GM21447 (cell line): Measurements from ENCODE around the gene MVK.

Experiments
- ATAC-seq: cut with Tn5 transposase; IDR thresholded peaks from one replicate; pipeline ENCODE4 v1.9.1; 2021; ENCODE audit not compliant: unreplicated experiment

The MVK gene

DNA sequence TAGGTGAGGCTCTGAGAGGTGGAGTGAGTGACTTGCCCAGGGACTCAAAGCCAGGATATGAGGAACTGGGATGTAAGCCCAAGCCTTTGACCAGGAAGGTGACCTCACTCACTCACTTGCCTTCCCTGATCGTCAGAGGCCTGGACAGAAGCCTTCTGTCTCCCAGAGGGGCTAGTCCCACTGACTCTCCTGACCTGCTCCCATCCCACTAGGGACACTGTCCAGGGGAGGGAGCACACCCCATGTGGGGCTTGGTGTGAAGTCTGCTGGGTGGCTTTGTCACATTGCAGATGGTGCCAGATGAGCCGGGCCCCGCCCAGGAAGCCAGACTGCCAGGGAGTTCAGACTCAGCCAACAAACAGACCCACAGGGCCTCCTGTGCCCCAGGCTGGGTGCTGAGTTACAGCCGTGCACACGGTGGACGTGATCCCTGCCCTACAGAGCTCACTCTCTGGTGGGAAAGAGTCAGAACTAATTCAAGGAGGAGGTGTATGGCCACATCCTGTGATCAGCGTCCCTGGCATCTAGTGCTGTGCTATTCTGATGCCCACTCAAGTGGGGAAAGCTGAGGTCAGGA lies 28.6 kb upstream of the MVK start:
- ATAC-seq, result no peak

DNA sequence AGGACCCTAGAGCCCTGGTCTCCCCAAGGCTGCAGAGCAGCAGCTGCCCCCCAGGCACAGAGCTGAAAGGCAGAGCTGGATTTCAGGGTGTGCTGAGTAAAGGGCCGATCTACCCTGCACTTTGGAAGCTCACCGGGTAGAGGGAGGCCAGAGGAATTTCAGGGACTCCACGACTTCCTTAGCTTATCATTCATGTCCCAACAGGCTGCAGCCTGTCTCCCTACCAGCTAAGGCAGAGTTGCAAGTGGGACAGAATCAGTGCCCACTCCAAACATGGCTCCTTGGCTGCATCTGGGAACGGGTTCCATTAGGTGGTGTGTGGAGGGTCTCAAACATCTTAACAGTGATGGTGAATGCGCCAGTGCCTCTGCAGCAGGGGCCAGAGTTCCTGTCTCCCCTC lies 27.8 kb upstream of the MVK start:
- ATAC-seq, result no peak

DNA sequence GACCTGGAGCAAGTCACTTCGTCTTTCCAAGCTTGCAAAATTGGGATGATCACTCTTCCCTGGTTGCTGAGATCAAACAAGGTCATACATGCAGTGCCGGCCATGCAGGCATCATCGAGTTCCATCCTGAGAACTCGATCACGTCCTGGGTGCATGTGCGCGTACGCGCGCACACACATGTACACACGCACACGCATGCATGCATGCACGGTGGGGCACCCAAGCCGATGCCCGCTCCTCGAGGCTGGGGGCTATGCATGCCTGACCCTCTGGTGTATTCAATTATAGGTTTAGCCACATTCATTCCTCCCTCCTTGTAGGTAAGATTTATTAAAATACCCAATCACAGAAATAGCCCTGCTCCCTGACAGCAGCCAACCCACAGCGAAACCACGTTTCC lies 26.3 kb upstream of the MVK start:
- no peak for ATAC-seq

DNA sequence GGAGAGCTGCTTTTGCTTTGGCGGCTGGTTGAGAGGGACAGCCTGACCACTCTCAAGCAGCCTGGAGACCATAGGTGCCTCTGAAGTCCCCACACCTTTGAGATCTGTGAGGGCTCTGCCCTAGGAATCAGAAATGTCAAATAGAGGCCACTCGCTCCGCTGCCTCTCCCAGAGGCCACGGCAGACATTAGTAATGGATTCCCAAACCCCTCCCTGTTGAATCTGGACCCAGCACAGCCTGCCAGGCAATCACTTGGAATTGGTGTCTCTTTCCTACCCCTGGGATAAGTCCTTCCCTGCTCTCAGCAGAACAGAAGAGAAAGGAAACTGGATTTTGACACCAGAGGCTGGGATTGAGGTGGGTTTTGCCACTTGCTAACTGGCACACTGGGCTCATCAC lies 25.3 kb upstream of the MVK start:
- no peak for ATAC-seq

DNA sequence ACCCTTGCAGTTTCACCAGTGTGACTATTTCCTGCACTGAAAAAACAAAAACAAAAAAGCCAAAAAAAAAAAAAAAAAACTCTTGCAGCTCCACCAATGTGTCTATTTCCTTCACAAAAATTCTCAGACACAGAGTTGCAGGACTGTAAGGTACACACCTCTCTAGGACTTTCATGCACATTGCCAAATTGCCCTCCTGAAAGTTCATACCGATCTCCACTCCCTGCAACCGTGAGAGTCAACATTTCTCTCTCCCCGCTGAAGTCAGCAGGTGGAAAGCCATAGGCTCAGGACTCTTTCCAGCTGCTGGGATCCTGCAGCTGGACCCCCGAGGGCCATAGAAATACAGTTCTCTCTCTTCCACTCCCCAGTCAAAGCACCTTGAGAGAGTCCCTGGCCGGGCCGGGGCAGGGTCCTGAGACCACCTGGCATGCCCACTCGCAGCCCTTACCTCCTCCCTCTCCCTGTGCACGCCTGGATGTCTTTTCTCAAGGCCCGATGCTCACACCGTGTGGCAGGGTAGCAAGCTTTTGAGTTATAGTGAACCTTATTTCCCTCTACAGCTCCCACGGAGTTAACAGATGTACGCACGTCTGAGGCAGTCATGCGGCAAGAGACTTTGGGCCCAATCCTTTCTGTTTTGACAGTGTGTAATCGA lies 23.9 kb upstream of the MVK start:
- no peak for ATAC-seq

DNA sequence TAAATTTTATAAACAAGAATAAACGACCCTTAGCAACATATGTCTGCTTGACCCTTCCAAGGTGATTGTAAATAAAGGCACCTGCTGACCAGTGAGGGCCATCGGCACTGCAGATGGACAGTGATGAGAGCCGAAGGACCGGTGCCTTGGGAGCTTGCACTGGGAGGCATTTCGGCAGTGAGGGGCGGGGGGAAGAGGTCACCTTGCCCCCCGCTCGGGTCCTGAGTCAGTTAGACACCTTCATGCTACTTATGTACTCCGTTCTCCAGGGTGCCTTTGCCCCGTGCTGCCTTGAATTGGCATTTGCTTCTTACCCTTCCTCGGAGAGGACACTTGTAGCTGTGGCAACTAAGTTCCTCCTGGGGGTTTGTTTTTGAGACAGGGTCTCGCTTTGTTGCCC lies 23.3 kb upstream of the MVK start:
- ATAC-seq, result no peak

DNA sequence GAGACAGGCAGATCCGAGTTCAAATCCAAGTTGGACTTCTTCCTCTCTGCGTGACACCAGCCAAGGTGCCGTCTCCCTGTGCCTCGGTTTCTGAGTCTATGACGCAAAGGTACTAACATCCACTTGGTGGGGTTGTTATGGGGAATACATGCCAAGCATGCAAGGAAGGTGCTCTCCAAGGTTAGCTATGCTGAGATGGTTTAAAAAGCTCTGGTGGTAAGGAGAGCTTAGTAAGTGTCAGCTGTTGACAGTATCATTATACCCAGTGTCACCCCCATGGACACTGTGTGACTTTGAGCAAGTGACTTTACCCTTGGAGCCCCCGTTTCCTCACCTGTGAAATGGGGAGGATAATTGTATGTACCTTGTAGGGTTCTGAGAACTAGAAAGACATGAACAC lies 22.5 kb upstream of the MVK start:
- no peak for ATAC-seq

DNA sequence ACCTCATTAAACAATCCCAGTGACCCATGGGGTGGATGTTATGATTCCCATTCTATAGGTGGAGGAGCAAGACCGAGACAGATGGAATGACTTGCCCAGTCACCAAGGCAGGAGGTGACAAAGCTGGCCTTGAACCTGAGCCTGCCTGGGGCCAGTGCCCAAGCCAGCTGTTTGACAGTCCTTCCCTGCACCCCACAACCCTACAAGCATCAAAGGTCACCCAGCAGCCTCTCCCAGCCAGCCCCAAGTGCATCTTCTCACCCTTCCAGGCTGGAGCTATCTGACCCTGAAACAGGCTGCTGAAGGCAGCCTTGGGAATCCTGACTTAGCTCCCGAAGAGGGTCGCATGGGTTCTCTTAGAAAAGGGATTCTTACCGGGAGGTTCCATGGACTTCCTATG lies 20.6 kb upstream of the MVK start:
- ATAC-seq, result no peak

DNA sequence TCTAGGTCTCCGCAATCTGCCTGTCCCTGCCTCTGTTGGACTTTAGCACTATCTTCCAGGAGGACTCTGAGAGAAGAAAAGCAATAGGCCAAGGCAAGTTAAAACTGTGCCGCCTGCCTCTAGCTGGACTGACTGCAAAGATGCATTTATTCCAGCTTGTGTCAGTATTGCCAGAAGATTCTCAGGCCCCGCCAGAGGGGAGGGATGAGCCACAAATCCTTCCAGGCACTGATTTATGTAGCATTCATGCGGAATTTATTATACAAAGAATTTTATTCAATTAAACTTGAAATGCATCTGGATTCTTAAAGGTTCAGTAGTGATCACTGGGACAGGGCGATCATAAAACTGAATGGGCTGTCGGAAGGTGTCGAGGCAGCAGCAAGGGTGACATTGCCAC lies 20.1 kb upstream of the MVK start:
- no peak for ATAC-seq

DNA sequence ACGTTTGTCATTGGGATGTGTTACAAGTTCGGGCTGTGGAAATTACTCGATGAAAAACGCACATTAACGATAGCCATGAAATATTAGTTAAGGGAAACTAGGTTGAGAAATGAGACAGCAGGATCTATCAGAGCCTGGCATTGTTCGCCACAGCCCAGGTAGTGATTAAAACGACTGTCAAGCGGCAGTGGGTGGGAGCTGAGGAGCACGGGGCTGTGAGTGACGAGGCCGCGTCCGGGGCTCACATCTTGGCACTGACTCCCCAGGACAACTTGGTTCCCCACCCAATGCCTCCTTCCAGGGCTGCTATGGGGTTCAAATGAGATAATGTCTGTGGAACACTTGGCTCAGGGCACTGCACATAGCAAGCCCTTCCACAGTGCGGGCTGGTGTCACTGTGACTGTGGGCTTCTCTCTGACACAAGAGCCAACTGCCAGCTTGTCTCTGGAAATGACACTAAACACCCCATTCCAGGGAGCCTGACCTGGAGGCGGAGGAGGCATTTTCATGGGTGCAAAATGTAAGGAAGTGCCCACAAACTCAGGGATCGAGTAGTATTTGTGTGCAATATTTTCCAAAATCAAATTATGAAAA lies 19.6 kb upstream of the MVK start:
- ATAC-seq, result no peak

DNA sequence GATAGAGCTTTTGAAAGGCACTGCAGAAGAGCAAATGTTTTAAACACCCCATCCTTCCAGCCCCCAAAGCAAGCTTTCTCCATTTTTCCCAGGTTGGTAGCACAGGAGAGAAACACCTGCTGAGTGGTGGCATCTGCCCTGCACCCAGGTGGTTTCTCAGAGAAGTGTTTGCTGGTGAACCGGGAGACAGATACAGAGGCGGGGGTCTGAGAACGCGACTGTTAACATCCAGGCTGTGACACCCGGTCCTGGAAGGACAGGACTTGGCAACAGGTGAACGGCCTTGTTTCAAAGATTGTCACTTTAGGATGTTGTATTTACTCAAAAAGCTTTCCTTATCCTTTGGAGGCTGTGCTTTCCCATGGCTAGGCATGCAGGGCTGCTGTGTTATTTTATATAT lies 18.8 kb upstream of the MVK start:
- no peak for ATAC-seq

DNA sequence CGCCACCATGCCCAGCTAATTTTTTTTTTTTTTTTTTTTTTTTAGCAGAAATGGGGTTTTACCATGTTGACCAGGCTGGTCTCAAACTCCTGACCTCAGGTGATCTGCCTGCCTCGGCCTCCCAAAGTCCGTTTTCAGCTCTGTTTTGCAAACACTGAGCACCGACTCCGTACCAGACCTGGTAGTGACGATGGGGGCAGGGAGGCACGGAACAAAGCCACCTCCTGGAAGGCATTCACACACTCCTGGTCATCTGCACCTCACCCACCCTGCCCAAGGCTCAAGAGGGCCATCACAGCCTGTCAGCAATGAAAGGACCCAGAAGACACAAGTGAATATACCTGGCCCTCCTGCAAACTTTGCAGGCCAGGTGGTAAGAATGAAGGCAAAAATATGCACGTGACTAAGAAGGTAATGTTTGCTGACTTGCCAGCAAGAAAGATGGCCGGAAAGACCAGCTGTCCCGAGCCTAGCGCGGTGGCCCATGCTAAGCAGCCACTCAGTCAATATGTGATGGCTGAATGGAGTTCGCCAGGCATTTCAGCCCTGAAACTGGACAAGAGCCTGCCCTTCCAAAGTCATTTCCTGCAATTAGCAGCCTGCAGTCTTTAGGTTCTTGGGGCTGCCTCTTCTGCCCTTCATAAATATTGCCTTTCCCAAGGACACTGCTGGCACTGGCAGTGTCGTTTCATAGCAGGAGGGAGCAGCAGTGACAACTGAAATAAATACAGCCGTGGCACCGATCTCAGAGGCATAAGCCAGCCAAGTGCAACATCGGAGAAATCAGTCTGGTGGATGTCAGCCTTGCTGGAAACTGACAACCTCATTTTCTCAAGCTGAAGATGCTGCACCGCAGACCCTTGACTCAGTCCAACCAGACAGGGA lies 17.9 kb upstream of the MVK start:
- no peak for ATAC-seq

DNA sequence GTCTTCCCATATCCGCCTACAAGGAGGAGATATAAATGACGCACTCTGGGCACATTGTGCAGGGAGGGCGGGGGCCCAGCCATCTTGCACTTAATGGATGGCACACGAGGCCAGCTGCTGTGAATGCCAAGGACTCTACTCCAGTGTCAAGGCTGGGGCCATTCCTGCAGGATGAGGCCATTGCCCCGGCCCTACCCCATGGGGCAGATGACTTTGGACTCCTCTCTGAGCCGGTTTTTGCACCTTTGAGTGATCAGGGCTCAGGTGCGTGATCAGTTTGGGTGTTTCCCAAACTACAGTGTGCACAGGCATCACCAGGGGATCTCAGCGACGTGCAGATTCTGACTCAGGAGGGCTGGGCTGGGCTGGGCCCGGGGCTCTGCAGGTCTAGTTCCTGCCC lies 16.4 kb upstream of the MVK start:
- ATAC-seq, result no peak

DNA sequence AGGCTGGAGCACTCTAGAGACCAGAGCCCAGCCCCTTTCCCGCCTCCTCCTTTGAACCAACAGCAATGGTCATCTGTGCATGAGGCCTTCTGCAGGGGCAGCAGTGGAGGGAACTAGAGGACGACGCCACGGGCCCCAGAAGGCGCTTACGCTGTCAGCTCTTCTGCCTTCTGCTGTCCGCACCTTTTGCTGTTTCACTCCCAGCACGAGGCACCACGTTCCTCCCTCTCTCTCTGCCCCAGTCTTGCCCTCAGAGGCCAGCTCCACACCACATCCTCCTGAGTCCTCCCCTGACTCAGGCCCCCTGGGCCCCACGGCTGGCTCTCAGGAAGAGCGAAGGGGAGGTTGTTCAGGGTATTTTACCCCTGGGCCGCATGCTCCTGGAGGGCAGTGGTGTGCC lies 15.8 kb upstream of the MVK start:
- no peak for ATAC-seq

DNA sequence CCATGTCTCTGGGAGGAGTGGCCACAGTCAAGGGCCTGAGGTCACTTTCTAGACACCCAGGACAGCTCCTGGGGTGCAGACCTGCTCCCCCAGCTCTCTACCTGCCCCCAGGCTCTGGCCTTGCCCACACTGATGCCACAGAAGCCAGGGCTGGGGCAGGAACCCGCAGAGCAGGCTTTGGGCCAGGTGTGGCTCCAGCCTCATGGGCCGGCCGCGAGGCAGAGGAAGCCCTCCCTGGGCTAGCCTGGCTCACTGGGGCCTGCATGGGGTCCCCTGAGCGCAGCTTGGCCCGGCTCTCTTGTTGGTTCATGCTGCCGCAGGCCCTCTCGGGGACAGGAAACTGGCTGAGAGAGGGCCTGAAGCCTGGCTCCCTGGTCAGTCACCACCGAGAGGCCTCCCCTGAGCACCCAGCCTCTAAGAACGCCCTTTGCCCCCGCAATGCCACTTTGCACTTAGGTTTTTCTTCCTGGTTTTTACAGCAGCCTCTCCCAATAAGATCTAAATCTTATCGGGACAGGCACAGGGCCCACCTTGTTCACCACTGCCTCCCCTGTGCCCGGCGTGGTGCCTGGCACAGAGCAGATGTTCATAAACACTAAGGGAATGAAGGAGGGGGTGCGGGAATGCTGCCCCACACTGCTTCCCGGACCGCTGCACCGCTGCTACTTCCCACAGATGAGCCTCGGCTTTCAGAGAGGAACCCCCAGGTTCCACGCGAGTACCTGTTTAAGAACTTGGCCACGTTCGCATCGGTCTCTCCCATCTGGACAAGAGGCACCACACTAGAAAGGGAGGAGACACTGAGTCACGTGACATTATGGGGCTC lies 15.0 kb upstream of the MVK start:
- ATAC-seq, result no peak

DNA sequence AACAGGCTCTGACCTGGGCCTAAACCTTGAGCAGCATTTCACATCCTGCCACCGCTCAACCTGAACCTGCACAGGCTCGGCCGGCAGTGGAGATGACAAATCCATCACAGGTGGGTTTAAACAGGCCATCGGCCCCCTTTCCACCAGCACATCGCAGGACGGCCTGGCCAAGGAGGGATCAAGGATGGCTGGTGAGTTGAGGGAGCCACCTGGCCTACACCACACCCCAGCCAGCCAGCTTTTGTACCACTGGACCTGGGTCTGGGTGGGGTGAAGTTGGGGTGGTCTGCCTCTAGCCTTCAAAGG lies 14.4 kb upstream of the MVK start:
- no peak for ATAC-seq

DNA sequence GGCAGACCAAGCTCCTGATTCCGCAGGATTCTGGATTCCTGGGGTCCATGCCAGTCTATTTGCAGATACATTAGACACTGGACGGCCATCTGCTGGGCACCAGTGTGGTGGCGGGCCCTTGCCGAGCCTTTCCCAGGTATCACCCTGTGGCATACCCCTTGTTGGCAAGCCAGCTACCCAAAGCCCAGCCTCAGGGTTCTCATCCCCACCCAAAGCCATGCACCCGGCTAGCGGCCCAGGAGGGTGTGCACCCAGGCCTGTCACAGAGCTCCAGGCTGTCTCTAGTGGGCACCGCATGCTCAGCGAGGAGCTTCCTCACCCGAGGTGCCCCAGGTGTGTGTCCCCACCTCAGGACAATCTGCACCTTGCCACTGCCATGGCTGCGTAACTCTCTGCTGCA lies 14.0 kb upstream of the MVK start:
- ATAC-seq, result no peak

DNA sequence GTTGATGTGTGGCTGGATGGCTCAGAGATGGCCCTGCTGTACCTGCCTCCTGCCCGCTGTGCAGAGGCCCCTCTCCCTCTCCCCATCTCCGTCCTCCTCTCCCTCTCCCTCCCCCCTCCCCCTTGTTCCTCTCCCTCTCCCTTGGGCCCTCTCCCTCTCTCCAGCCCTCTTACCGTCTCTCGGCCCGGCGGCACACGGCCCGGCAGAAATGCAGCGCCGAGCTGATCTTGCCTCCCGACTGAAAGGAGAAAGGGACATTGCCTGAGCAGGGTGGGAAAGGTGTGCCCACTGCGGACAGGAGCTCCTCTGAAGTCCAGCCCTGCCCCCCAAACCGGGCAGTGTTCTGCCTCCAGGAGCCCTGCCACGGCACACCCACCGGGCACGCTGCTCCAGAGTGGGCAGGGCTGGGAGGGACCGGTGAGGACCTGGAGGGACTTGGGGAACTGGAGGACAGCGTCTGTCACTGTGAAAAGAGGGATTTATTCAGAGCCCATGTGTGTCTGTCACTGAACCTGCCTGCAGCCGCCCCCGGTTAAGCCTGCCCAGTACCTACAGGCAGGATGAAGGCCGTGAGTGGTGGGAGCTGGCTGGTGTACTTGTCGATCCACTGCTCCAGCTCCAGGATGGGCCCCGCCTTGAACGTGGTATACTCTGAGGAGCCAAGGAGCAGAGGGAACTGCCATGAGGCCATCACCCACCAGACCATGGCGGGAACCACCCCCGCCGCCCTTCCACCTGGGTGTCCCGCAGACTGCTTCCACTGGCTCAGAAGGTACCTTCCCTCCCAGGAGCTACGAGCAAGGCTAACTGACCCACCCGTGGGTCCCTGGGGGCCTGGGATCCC lies 12.5 kb upstream of the MVK start:
- no peak for ATAC-seq

DNA sequence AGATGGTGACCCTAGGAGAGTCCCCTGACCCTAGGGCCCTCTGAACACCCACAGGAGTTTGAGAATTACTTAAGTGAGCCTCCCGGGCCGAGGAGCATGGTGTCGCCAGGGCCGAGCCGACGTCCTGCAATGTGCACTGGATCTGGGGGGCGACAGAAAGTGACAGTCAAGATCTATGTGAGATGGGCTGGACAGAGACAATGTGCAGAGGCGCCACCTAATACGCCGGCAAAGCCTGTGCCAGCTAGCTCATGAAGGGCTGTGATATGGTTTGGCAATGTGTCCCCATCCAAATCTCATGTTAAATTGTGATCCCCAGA lies 11.9 kb upstream of the MVK start:
- no peak for ATAC-seq

DNA sequence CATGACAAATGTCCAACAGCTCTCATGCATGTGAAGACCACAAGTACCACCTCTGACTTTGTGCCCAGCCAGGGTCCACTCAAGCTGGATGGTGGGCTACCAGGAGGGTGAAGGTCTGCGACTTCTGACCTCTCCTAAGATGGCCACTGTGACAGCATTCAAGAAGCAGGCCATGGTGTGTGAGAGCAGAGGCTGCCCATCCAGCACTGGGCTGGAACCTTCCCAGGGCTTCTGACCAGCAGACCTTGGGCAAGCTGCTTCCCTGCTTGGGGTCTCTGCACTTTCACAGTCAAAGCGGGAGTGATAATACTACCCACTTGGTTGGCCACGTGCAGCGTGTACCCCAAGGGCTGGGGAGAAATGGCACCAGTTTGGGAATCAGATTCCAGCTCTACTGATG lies 10.7 kb upstream of the MVK start:
- ATAC-seq, result no peak
